ENCODE data around the gene SPINK4. TPM values are rescaled to one million over a fixed set of nuclear protein-coding genes. Genes with fewer than 3 reads are reported as not detected.

SPINK4 gene
- total RNA-seq, 1 experiment from 2014 or later, result not detected

DNA sequence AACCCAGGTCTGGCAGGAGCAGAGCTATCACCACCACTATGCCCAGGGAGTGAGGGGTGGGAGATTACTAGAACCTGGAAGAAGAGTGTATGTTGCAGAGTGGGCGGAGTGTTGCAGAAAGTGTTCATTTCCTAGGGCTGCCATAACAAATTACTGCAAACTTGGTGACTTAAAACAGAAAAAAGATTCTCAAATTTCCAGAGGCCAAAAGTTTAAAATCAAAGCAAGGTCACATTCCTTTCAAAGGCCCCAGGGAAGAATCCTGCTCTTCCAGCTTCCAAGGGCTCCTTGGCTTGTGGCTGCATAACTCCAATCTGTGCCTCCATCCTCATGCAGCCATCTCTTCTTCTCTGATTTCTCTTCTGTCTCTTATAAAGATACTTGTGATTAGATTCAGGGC, 30.6 kb upstream of the SPINK4 start:
- no peaks in the 10 kb centered on the region for H3K36me3 Mint-ChIP-seq (ENCODE audit: insufficient read depth in 1 of 3, low read depth in 3 of 3)

More for the DNA sequence above, 30.6 kb upstream of the SPINK4 start:
- Histone ChIP-seq H3K14ac (ENCODE audit: insufficient read depth, low read length) (no peak overlapping the region), H2AK5ac (ENCODE audit: insufficient read length, low read length) (no peak overlapping the region), H3K27ac (ENCODE audit: insufficient read length, low read depth, low read length) (no peak overlapping the region), H4K20me1 (ENCODE audit: control insufficient read depth, insufficient read depth, insufficient read length) (no peaks in the 10 kb centered on the region), H3K79me2 (ENCODE audit: insufficient read depth, low read length) (no peaks in the 10 kb centered on the region), H3K9ac (ENCODE audit: extremely low read depth, insufficient read length, low read length) (no peak overlapping the region), H3T11ph (ENCODE audit: low read length) (no peak overlapping the region), H3K4me1 (ENCODE audit: insufficient read depth, low read length) (no peaks in the 10 kb centered on the region), H2BK20ac (ENCODE audit: low read depth, low read length, poor library complexity, severe bottlenecking) (no peak overlapping the region), H3K4ac (ENCODE audit: low read depth, low read length) (no peak overlapping the region), H2BK120ac (ENCODE audit: low read depth, low read length, poor library complexity, severe bottlenecking) (no peak overlapping the region), H3K79me1 (ENCODE audit: insufficient read depth, low read depth, low read length, poor library complexity, severe bottlenecking) (no peaks in the 10 kb centered on the region), H3K23ac (ENCODE audit: insufficient read length, low read depth, low read length) (no peak overlapping the region), H2AFZ (ENCODE audit: low read length) (no peak overlapping the region), H4K5ac (ENCODE audit: insufficient read length, low read depth, low read length) (no peak overlapping the region), H3K27me3 (ENCODE audit: insufficient read depth, low read length) (no peaks in the 10 kb centered on the region), H4K91ac (ENCODE audit: insufficient read length, low read depth, low read length) (no peak overlapping the region), H2BK5ac (ENCODE audit: insufficient read length, low read length) (no peak overlapping the region), H3K9me3 (ENCODE audit: control insufficient read depth, low read depth, low read length) (no peaks in the 10 kb centered on the region), H3K4me2 (ENCODE audit: insufficient read depth, insufficient read length, low read length) (no peak overlapping the region), H2BK15ac (ENCODE audit: low read depth, low read length) (no peak overlapping the region), H3K18ac (ENCODE audit: insufficient read length, low read depth, low read length) (no peak overlapping the region), H4K8ac (replicated peaks; ENCODE audit: insufficient read length, low read depth, low read length) (no peak overlapping the region), H3K23me2 (ENCODE audit: insufficient read length, low read depth, low read length, poor library complexity, severe bottlenecking) (no peaks in the 10 kb centered on the region), H2BK12ac (ENCODE audit: insufficient read length, low read depth, low read length) (no peak overlapping the region), H3K56ac (ENCODE audit: insufficient read length, low read depth, low read length) (no peak overlapping the region)
- no CpG with 5 or more reads among the region's 1 CpG for WGBS (ENCODE audit: extremely low coverage, insufficient read length, low lambda C conversion rate)
- TF ChIP-seq, protein P1, sequence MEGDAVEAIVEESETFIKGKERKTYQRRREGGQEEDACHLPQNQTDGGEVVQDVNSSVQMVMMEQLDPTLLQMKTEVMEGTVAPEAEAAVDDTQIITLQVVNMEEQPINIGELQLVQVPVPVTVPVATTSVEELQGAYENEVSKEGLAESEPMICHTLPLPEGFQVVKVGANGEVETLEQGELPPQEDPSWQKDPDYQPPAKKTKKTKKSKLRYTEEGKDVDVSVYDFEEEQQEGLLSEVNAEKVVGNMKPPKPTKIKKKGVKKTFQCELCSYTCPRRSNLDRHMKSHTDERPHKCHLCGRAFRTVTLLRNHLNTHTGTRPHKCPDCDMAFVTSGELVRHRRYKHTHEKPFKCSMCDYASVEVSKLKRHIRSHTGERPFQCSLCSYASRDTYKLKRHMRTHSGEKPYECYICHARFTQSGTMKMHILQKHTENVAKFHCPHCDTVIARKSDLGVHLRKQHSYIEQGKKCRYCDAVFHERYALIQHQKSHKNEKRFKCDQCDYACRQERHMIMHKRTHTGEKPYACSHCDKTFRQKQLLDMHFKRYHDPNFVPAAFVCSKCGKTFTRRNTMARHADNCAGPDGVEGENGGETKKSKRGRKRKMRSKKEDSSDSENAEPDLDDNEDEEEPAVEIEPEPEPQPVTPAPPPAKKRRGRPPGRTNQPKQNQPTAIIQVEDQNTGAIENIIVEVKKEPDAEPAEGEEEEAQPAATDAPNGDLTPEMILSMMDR (conservative IDR thresholded peaks at IDR 0.05), result no peak
- Mint-ChIP-seq H3K27me3 (ENCODE audit: low read depth) (peaks cover 2% of the 10 kb centered on the region; the same call in 1 of the 2 replicates), H3K9me3 (no peaks in the 10 kb centered on the region), H3K4me3 (no peak overlapping the region), H3K4me1 (peaks cover 9 to 12% of the 10 kb centered on the region in 2 experiments), H3K27ac (no peak overlapping the region)
- DNase-seq, result no peak
